Right lobe of liver (tissue), 4 donors: ENCODE measurements around the gene LRRN2.

Experiments used
- CTCF ChIP-seq, 4 donors: fragments of 200-600 bp in 3 of 4; fragments of 450-650 bp in 1 of 4; IDR thresholded peaks; one replicate each; pipeline versions ENCODE4 v1.5.1 to v1.8.0; 2016 to 2022; ENCODE audit warnings: antibody characterized with exemption in 4 of 4, mild to moderate bottlenecking in 2 of 4
- POLR2A ChIP-seq: fragments of 450-650 bp; IDR thresholded peaks from one replicate; pipeline ENCODE4 v1.6.1; 2017; ENCODE audit warnings: antibody characterized with exemption, mild to moderate bottlenecking
- donor health status: DM: no; HTN: no; CAD: no.
- donor health status: DM: no; HTN: no; CAD: no.
- donor health status: DM: no; HTN: yes; CAD: no.

DNA sequence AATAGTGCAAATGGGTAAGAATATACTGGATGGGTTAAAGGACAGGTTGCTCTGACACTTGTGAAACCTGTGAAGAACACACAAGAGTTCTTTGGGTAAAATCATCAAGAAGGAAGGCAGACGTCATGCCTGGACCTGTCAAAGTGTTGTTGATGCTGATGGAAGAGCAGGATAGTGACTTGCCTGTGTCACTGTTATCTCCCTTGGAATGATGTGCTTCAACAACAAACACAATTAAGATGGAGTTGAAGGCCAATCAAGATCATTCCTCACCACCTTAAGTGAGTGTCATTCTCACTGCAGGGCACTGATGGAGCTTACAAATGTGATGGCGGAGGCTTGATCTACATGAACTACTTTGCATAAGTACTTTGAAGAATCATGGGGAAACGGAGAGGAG lies 73.2 kb downstream of the LRRN2 start:
- TF ChIP-seq CTCF (IDR thresholded peaks at IDR 0.05) (no peak), POLR2A (no peak)
